GM06990 (cell line): ENCODE data around the gene FTCD.

Experiments
- DNase-seq: peaks from one replicate; pipeline ENCODE4 v3.0.0-alpha.2; 2011; ENCODE audit not compliant: insufficient read length; ENCODE audit errors: extremely low read depth
- H3K27me3 ChIP-seq: replicated peaks from 2 replicates; pipeline ENCODE4 v1.6.0; 2011; ENCODE audit warnings: low read length; ENCODE audit not compliant: control insufficient read depth, insufficient read depth
- H3K36me3 ChIP-seq: 2 replicates; pipeline ENCODE4 v1.5.1; 2011; ENCODE audit warnings: low read length; ENCODE audit not compliant: control insufficient read depth, insufficient read depth
- H3K4me3 ChIP-seq: replicated peaks from 2 replicates; pipeline ENCODE4 v1.5.1; 2011; ENCODE audit warnings: low read depth, mild to moderate bottlenecking, control low read depth, low read length
- CTCF ChIP-seq: IDR thresholded peaks from 2 replicates; pipeline ENCODE4 v1.5.1; 2011; ENCODE audit warnings: low read length, control low read depth, mild to moderate bottlenecking, inconsistent platforms; ENCODE audit not compliant: insufficient read depth, poor library complexity, severe bottlenecking

FTCD gene

GRCh38 chr21:46191686-46192575, 36.6 kb upstream of the FTCD start:
- Histone ChIP-seq H3K4me3 (no peak overlapping the region), H3K27me3 (no peaks in the 10 kb centered on the region), H3K36me3 (peaks cover 19% of the 10 kb centered on the region)
- no peak for DNase-seq
- no peak for TF ChIP-seq CTCF

GRCh38 chr21:46191257-46191685, 35.9 kb upstream of the FTCD start:
- Histone ChIP-seq H3K27me3 (no peaks in the 10 kb centered on the region), H3K4me3 (no peak overlapping the region), H3K36me3 (peaks cover 17% of the 10 kb centered on the region)
- TF ChIP-seq CTCF, result no peak
- DNase-seq, result no peak

- peaks cover 14% of the 10 kb centered on the region for H3K36me3 ChIP-seq
- no peak overlapping the region for H3K4me3 ChIP-seq
- no peak for TF ChIP-seq CTCF
- no peak for DNase-seq
- H3K27me3 ChIP-seq, result no peaks in the 10 kb centered on the region
Observed at GRCh38 chr21:46190491-46191131, 35.2 kb upstream of the FTCD start.

GRCh38 chr21:46189959-46190490, 34.6 kb upstream of the FTCD start:
- Histone ChIP-seq H3K4me3 (no peak overlapping the region), H3K36me3 (peaks cover 12% of the 10 kb centered on the region), H3K27me3 (no peaks in the 10 kb centered on the region)
- no peak for TF ChIP-seq CTCF
- no peak for DNase-seq

- no peak for TF ChIP-seq CTCF
- peaks cover 12% of the 10 kb centered on the region for H3K36me3 ChIP-seq
- DNase-seq, result no peak
Observed at GRCh38 chr21:46189213-46189958, 34.0 kb upstream of the FTCD start.

More at GRCh38 chr21:46189213-46189958, 34.0 kb upstream of the FTCD start:
- H3K4me3 ChIP-seq, result no peak overlapping the region
- H3K27me3 ChIP-seq, result no peaks in the 10 kb centered on the region
